Thymus (tissue), 11 donors: ENCODE data around the gene ATP8A1. TPM values are rescaled to one million over a fixed set of nuclear protein-coding genes. Genes with fewer than 3 reads are reported as not detected.

Experiments used
- DNase-seq, 9 donors: peaks; one replicate each; pipeline ENCODE4 v3.0.0-alpha.2; 2013; ENCODE audit warnings: low spot score in 9 of 9, low read depth in 6 of 9, missing footprints in 1 of 9
- H3K27ac ChIP-seq, 2 donors: one replicate each; pipeline ENCODE4 v1.5.1; 2013; ENCODE audit warnings: control low read depth in 1 of 2, low read depth in 1 of 2, low read length in 1 of 2, mild to moderate bottlenecking in 1 of 2, moderate library complexity in 1 of 2
- H3K27me3 ChIP-seq, 2 donors: one replicate each; pipeline ENCODE4 v1.5.1; 2013; ENCODE audit warnings: low read length in 1 of 2; ENCODE audit not compliant: control insufficient read depth in 2 of 2, insufficient read depth in 1 of 2
- H3K36me3 ChIP-seq, 2 donors: one replicate each; pipeline ENCODE4 v1.5.1; 2013; ENCODE audit warnings: low read length in 1 of 2, mild to moderate bottlenecking in 1 of 2, moderate library complexity in 1 of 2; ENCODE audit not compliant: control insufficient read depth in 2 of 2, insufficient read depth in 2 of 2
- H3K4me1 ChIP-seq, 2 donors: one replicate each; pipeline ENCODE4 v1.5.1; 2013; ENCODE audit warnings: low read length in 2 of 2; ENCODE audit not compliant: control insufficient read depth in 2 of 2, insufficient read depth in 2 of 2
- H3K4me3 ChIP-seq, 2 donors: one replicate each; pipeline ENCODE4 v1.5.1; 2013; ENCODE audit warnings: low read length in 2 of 2, control low read depth in 1 of 2, mild to moderate bottlenecking in 1 of 2
- H3K9me3 ChIP-seq, 2 donors: one replicate each; pipeline ENCODE4 v1.5.1; 2013; ENCODE audit warnings: low read length in 1 of 2, mild to moderate bottlenecking in 1 of 2; ENCODE audit not compliant: control insufficient read depth in 2 of 2, insufficient read depth in 1 of 2
- WGBS: extraction: QIAGEN DNeasy Blood & Tissue Kit; methylation state at CpG from one replicate; pipeline ENCODE4 v1.1.7; 2013; 5-methylcytosine and 5-hydroxymethylcytosine counted together
- polyA plus RNA-seq: library from polyadenylated mRNA; stranded (reverse); fragments of 200-250 nt; gene quantifications from one replicate; pipeline ENCODE4 v1.2.3, GENCODE V29; 2013
- total RNA-seq: library from RNA; stranded (reverse); fragments of 120-200 nt; gene quantifications from one replicate; pipeline ENCODE4 v1.2.4, GENCODE V29; 2013
- donor health status: healthy.

Gene ATP8A1
- total and polyA plus RNA-seq, 2 donors = 25.0 to 30.9 TPM

GRCh38 chr4:42578187-42578586 lies 78.7 kb downstream of the ATP8A1 start:
- 97% methylated on average over 3 of the region's 3 CpGs for WGBS
- H3K36me3 ChIP-seq = peaks cover 0 to under 1% of the 10 kb centered on the region in 2 donors
- no peaks in the 10 kb centered on the region for H3K4me1 ChIP-seq
- no peak for DNase-seq
- no peak overlapping the region for H3K27ac ChIP-seq
- no peaks in the 10 kb centered on the region for H3K27me3 ChIP-seq
- H3K4me3 ChIP-seq = no peak overlapping the region
- no peaks in the 10 kb centered on the region for H3K9me3 ChIP-seq

DNA sequence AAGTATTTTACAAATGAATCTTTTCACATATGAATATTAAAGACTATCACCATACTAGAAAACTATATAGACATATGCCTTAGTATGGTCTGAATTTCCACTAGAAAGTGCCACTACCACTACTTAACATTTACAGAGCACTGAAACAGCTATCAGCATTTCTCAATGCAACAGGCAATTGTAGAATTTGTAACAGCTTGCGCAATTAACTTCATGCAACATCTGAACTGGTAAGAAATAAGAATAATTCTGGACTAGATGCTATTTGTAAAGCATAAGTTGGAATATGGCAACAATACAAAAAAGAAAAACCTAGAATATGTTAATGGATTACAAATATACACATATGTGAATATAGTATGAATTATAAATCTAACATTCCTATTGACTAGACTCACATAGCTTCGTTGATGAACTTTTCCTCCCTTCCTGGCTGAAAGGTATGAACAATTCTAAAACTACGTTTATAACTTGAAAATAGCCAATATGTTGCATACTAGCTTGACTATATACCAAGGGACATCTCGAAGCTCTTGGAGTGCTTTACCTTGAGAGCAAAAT lies 82.0 kb downstream of the ATP8A1 start:
- Histone ChIP-seq H3K27ac (no peak overlapping the region), H3K27me3 (no peaks in the 10 kb centered on the region), H3K36me3 (no peaks in the 10 kb centered on the region), H3K9me3 (no peaks in the 10 kb centered on the region), H3K4me3 (no peak overlapping the region), H3K4me1 (no peaks in the 10 kb centered on the region)
- WGBS = 98% methylated on average over 4 of the region's 4 CpGs
- no peak for DNase-seq

DNA sequence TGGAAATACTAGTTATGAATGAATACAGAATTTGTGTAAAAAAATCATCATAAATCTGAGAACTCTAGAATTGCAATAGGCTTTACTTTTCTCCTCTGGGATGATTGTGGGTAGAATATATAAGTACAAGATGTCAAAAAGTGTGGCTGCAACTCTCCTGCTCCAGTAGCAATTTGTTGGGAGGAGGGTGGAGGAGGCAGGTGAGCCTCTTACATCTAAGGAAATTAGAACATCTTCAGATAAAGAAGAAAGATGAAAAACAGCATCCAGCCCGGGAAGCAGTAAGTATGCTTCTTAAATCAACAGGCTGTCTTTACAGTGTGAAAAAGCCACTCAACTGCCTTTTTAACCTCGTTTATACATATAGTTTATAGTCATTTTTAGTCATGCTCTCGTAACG lies 83.7 kb downstream of the ATP8A1 start:
- WGBS = 96% methylated on average over 4 of the region's 4 CpGs
- Histone ChIP-seq H3K27me3 (no peaks in the 10 kb centered on the region), H3K4me1 (no peaks in the 10 kb centered on the region), H3K4me3 (no peak overlapping the region), H3K9me3 (no peaks in the 10 kb centered on the region), H3K36me3 (no peaks in the 10 kb centered on the region), H3K27ac (no peak overlapping the region)
- no peak for DNase-seq

GRCh38 chr4:42570221-42570620 lies 86.7 kb downstream of the ATP8A1 start:
- Histone ChIP-seq H3K36me3 (no peaks in the 10 kb centered on the region), H3K27ac (no peak overlapping the region), H3K4me1 (no peaks in the 10 kb centered on the region), H3K9me3 (no peaks in the 10 kb centered on the region), H3K4me3 (no peak overlapping the region), H3K27me3 (no peaks in the 10 kb centered on the region)
- WGBS = 100% methylated on average over 1 of the region's 1 CpG
- no peak for DNase-seq

DNA sequence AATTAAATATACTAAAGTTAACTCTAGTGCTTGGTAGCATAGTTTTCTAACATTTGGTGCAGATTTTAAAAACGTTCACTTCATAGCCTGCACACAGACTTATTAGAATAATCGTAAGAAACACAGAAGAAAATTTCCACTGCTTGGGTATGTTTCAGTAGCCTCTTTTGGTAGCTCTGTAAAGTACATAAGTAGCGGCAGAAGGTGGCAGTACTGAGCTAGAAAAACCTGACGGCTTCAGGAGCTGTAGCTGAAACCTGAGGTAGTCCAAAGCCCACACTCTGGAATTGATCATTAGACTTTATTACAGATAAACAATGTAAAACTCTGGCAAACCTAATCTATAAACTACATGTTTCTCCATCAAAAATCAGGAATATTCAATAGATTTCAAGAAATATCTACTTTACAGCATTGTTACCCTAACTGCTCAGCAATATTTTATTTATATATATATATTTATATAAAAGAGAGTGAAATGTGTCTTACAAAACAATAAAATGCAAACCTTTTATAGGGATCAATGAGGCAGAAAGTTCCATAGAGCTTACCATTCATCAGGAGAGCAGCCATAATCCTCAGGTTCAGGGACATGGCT lies 88.2 kb downstream of the ATP8A1 start:
- DNase-seq = peak; percentile 21 to 82 (median 66)
- H3K4me1 ChIP-seq = no peaks in the 10 kb centered on the region
- 13% methylated on average over 4 of the region's 4 CpGs for WGBS
- no peaks in the 10 kb centered on the region for H3K27me3 ChIP-seq
- no peaks in the 10 kb centered on the region for H3K36me3 ChIP-seq
- no peak overlapping the region for H3K4me3 ChIP-seq
- no peaks in the 10 kb centered on the region for H3K9me3 ChIP-seq
- H3K27ac ChIP-seq = no peak overlapping the region

- Histone ChIP-seq H3K27me3 (no peaks in the 10 kb centered on the region), H3K4me3 (no peak overlapping the region), H3K9me3 (no peaks in the 10 kb centered on the region), H3K36me3 (peaks cover 0 to 7% of the 10 kb centered on the region in 2 donors), H3K4me1 (no peaks in the 10 kb centered on the region), H3K27ac (no peak overlapping the region)
- no peak for DNase-seq
- 95% methylated on average over 1 of the region's 1 CpG for WGBS
These were observed 90.1 kb downstream of the ATP8A1 start for GRCh38 chr4:42566835-42567234.

DNA sequence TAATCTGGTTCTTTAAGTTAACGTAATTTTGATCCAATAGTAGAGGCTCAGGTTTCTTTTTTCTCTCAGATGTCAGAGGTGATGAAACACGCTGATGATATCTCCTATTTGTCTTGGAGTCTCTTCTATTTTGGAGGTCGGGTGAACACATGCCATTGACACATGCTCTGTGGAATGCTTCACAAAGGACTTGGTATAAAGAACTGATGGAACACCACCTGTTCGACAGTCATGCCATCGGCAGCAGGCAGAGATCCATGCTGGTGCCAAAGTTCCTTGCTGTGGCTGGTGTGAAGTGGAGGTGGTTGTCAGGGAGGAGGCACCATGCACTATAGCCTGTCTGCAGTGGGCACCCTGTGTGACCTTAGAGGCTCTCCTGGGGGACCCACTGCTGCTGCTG lies 94.9 kb downstream of the ATP8A1 start:
- Histone ChIP-seq H3K9me3 (no peaks in the 10 kb centered on the region), H3K27ac (no peak overlapping the region), H3K27me3 (no peaks in the 10 kb centered on the region), H3K4me3 (no peak overlapping the region), H3K4me1 (no peaks in the 10 kb centered on the region), H3K36me3 (peaks cover 0 to 14% of the 10 kb centered on the region in 2 donors)
- WGBS = 95% methylated on average over 5 of the region's 5 CpGs
- no peak for DNase-seq

DNA sequence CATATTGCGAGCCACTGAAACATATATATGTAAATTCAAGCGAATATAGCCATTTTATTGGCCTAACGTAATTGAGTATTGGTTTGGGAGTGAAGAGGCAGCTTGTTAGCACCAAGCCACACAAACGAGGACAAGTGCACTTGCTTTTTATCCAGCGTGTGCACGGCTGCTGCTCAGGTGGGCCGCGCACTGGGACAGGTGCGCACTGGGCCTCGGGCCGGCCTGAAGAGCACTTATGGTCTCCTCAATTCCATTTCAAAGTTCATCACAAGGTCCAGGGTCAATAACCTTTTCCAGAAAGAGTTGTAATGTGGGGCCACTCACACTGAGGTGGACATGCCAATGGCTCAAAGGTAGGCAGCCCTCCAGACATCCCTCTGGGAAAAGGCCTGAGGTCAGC lies 95.9 kb downstream of the ATP8A1 start:
- 98% methylated on average over 11 of the region's 11 CpGs for WGBS
- H3K9me3 ChIP-seq = no peaks in the 10 kb centered on the region
- peaks cover 0 to 14% of the 10 kb centered on the region in 2 donors for H3K36me3 ChIP-seq
- H3K27me3 ChIP-seq = no peaks in the 10 kb centered on the region
- H3K27ac ChIP-seq = no peak overlapping the region
- DNase-seq = no peak
- H3K4me3 ChIP-seq = no peak overlapping the region
- H3K4me1 ChIP-seq = no peaks in the 10 kb centered on the region

DNA sequence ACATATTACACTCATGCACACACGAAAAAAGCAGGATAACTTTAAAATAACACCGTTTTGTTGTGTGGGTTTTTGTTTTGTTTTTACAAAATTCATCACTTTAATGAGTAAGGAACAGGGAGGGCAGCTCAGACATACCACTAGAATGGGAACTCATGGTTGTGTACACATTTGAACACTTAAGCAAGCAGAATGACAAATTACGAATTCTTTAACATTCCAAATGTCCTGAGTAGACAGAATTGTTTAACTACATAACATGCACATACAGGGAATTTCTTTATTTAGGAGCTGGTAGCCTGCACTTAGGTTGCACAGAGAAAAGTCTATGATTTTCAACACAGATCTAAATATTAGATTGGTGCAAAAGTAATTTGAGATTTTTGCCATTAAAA lies 96.4 kb downstream of the ATP8A1 start:
- Histone ChIP-seq H3K27ac (no peak overlapping the region), H3K27me3 (no peaks in the 10 kb centered on the region), H3K9me3 (no peaks in the 10 kb centered on the region), H3K36me3 (peaks cover 0 to 14% of the 10 kb centered on the region in 2 donors), H3K4me3 (no peak overlapping the region), H3K4me1 (no peaks in the 10 kb centered on the region)
- 96% methylated on average over 3 of the region's 3 CpGs for WGBS
- DNase-seq = no peak
